Suppressor macrophage (primary cell): Measurements from ENCODE around the gene CAV2.
"Not testable (repeated sequence)": the region's sequence is repeated elsewhere in the genome, so short reads cannot be mapped to it uniquely, and the experiment has no call there.

ENCODE experiments used
- DNase-seq, 4 experiments: peaks; one replicate each; pipeline ENCODE4 v3.0.0-alpha.2; 2020 to 2022
- total RNA-seq, 17 experiments: gene quantifications; one replicate each; lab custom pipeline; 2026; ENCODE audit warnings: mixed read lengths in 6 of 17, inconsistent platforms in 3 of 17; lab: John Stamatoyannopoulos, UW

The CAV2 gene, protein sequence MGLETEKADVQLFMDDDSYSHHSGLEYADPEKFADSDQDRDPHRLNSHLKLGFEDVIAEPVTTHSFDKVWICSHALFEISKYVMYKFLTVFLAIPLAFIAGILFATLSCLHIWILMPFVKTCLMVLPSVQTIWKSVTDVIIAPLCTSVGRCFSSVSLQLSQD
- total RNA-seq, result 0.13 to 4.5 (median 0.39) reads per million in 17 experiments

DNA sequence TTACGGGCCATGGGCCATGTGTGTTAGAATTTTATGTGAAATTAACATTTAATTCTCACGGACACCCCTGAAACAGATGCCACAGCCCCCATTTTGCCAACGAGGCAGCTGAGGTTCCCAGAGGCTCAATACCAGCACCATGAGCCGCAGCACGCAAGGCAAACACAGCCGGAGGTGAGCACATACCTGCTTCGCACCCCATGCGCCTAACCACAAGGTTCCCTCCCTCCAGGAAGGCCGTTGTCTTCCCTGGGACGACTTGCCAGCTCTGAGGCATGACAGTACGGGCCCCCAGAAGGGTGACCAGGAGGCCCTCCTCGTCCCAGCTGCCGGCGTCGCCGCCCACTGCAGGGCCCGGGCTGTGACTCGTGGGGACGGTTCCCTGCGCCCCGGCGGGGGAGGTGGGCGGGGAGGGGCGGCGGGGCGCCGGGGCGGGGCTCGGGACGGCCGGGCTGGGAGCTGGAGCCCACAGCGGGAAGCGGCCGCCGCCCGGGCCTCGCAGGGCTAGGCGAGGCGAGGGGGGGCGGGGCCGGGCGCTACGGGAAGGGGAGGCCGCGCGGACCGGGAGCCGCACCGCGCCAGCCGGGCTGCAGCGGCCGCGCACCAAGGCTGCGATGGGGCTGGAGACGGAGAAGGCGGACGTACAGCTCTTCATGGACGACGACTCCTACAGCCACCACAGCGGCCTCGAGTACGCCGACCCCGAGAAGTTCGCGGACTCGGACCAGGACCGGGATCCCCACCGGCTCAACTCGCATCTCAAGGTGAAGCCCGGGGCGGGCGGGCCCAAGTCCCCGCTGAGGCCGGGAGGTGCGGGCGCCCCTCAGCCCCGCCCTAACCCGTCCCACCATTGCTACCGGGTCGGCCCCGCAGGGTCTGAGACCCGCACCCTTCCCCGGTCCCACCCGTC lies at the start of gene CAV2:
TSS of gene CAV2 (plus strand) at position 571 of the 910 bp plus-strand sequence. CDS start at position 615, 44 bp downstream.
- DNase-seq, result peak; percentile 39 to 72 (median 56)

DNA sequence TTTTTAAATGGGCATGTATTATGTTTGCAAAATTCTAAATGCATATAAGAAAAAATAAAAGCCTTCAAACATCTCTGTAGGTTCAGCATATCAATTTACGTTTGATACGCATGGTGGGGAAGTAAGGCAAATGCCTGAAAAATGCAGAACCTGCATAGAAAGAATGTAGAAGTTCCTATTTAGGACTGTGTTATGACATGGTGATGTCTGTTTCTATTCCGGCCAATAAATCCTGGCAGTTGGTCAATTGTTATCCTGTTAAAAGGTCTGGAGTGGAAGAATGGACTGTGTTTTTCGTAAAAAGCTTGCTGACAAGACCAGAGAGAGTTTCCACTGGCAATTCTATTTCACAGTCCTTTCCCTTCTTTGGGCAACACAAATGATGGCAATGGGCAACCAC lies 49.6 kb upstream of the CAV2 start:
- DNase-seq, result no peak

DNA sequence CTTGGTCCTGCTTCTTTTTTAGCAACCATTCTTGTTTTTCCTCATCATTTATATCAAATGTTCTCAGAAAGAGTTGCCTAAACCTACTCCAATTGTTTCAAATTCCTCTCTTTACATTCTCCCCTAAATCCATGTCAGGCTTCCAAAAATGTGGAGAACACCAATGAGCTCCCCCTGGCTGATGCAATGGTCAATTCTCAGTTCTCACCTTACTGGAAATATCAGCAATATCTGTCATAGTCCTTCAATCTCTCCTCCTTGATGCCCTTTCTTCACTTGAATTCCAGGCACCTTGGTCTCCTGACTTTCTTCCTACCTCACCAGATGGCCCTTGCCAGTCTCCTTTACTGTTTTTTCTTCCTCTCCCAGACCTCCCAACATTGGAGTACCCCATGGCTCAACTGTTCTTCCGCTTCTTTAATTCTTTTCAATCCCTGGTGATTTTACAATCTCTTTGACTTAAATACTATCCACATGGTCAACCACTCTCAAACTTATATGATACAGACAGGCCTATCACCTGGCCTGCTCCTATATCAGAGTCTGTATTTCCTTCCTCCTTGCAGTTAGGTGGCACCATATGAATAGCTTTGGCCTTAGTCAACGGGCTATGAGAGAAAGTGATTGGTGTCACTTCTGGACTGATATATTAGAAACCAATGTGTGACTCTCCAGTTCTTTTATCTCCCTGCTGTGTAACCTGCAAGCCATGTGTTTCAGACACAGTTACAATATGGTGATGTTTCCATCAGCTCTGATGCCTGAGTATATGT lies 47.4 kb upstream of the CAV2 start:
- DNase-seq, result no peak

- DNase-seq, result no peak
These were observed 45.2 kb upstream of the CAV2 start for GRCh38 chr7:116454377-116454776.

GRCh38 chr7:116455009-116455408 lies 44.5 kb upstream of the CAV2 start:
- DNase-seq, result no peak

DNA sequence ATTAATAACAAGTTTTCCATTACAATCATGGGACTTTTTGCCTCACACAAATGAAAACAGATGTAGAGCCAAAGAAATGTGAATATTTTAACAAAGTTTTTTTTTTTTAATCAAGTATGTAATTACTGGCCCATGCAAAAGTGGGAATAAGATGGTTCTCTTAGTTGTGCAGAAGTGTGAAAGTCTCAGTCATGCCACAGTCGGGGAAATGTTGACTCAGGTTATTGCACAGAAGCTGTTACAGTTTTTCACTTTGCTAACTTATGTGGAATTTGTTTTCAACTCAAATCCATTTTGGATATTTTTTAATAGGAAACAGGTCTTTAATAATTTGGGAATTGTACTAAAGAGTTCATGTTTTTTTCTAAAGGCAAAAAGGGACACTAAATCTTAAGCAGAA lies 44.0 kb upstream of the CAV2 start:
- DNase-seq, result no peak

DNA sequence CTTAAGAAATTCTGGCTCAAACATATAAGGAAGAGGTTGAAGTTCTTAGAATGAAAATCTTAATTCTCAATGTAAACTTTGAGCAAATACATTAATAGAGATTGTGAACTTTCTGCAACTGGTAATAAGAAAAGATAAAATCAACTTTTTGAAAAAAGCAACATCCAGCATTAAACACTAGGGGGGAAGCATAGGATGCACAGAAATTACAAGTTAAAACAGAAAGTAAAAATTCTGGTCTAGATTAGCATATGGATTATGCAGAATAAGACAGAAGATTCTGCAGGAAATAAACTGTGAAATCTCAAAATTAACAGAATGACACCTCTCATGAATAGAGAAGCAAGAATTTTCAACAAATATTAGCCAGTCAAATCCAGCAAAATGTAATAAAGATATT lies 38.0 kb upstream of the CAV2 start:
- no peak for DNase-seq

- no peak for DNase-seq
These were observed 35.6 kb upstream of the CAV2 start for GRCh38 chr7:116463956-116464355.

GRCh38 chr7:116464375-116464774 lies 35.2 kb upstream of the CAV2 start:
- no peak for DNase-seq

DNA sequence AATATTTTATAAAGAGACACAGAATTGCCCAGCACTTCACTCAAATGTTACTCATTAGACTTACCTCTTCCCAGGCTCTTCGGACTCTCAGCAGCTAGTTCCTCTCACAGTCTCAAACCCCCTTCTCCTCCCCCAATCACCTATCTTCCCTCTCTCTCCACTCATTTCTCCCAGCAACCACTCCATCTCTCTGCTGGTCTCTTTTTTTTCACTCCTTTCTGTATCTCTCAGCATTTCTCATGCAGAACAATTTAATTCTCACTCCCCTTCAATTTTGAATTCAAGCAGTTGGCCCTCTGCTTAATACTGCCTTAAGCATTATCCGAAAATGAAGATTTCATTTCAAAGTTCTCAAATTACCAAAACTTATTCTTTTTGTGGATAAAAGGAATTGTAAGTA lies 34.4 kb upstream of the CAV2 start:
- DNase-seq, result no peak

DNA sequence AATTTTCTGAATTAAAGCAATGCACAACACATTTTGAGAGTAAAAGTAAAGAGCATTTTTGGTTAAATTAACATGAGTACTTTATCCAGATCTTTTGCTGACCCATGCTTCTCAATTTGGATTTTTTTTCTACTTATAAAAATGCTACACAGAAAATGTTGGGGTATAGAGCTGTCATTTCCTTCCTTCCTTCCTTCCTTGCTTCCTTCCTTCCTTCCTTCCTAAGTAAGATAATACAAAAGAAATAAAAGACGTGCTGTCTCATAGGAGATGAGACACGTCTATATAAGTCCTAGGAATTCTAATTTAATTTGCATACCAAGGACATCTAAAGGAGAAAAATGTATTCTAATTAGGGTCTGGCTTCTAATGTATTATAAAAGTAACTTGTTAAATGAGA lies 31.0 kb upstream of the CAV2 start:
- no peak for DNase-seq

DNA sequence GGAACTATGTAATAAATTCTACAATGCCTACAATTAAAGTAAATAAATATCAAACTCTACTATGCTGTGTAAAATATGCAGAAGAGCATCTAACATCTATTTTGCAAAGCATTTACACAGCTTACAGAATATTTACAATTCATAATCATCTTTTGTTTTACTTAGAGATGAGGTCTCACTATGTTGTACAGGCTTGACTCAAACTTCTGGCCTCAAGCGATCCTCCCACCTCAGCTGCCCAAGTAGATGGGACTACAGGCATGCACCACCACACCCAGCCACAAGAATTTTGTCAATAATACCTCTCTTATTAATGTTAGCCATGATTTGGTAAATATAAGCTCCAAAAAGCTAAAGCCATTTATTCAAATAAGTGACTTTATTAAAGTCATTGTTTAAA lies 21.9 kb upstream of the CAV2 start:
- DNase-seq, result no peak

DNA sequence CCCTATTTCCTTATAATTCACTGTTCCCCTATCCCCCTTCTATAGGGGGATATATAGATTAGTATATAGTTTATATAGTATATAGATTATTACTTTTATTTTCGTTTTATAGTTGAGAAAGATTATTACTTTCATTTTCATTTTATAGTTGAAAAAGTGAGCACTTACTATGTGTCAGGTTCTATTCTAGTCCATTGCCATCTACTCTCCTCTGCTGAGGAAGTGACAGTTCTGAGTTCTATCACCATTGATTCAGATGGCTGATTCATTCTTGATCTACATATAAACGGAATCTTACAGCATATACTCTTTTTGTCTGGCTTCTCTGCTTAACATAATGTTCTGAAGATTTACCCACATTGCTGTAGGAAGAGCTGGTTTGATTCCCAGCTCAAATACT lies 20.7 kb upstream of the CAV2 start:
- no peak for DNase-seq

DNA sequence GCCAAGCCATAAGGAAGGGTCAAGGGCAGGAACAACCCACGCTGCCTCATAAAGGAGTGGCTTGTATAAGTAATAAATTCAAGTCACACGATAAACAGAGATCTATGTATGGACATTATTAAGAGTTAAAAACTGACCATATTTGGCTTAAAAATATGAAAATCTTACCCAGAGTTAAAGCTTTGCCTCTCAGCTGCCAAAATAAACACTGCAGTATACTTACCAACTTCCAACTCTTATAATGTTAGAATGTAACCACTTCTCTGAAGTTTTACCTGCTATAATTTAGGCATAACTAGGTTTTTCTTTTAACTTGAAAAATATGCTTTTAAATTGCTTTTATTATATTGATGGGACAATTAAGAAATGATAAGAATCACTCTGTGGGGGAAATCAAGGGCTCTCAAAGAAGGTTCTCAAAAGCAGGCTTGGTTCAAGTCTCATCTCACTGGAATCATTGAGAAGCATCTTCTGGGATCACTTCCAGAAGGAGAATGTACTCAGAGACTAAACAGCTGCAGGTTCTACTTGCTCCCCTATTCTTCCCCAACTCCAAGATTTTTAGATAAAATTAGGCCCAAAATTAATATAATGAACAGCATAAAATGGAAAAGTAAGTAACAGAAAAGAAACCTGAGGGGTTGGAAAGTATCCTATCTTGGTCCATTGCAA lies 16.1 kb upstream of the CAV2 start:
- DNase-seq, result no peak

GRCh38 chr7:116484389-116484788 lies 15.1 kb upstream of the CAV2 start:
- DNase-seq, result not testable (repeated sequence)

GRCh38 chr7:116487907-116488521 lies 11.5 kb upstream of the CAV2 start:
- no peak for DNase-seq

- no peak for DNase-seq
These were observed 9.2 kb upstream of the CAV2 start for GRCh38 chr7:116490351-116490750.

DNA sequence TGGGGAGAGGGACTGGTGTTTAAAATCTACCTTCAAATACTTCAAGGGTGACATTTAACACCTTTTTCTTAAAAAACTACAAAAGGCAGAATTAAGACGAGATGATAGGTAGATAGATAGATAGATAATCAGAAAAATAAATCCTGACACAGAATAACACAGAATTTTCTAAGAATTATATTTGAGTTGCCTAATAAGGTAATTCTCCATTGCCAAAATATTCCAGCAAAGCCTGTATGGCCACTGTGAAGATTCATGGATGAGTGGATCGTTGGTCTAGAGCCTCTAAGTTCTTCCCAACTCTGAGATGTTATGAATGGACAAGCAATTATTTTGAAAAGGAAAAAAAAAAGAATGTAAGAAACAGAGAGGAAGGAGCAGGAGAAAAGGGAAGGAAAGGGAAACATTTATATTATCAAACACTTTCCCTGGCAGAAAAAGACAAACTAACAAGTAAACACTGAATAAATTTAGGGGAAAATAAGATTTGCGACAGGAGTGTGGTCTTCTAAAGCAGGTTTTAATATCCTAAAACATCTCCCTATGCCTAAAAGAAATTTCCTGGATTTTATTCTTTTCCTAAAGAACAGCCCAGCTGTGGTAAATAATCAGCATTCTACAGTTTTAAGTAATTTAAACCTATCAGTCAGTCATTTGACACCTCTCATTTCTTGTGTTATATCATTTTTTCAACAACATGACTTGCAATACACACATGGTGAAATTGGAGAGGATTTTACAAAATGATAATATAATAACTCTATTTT lies 7.5 kb upstream of the CAV2 start:
- DNase-seq, result no peak

DNA sequence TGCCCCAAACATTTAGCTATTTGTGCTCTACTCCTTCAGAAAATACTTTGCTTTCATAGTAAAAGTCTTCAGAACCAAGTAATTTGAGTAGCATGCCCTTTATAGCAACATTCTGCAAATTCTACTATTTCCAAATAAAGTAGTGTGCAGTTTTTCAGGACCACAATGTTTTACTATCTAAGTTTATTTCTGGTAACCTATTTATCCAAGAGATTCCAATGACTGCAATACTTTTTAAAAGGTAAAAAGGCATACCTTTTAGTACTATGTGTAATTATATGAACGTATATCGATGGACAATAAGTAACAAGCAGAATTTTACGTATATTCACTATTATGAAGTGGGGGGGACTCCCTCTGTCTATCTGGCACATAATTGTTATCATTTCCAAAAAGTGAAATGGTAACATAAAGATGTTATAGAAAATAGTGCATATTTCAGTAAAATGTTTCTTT lies 6.9 kb upstream of the CAV2 start:
- DNase-seq, result no peak

DNA sequence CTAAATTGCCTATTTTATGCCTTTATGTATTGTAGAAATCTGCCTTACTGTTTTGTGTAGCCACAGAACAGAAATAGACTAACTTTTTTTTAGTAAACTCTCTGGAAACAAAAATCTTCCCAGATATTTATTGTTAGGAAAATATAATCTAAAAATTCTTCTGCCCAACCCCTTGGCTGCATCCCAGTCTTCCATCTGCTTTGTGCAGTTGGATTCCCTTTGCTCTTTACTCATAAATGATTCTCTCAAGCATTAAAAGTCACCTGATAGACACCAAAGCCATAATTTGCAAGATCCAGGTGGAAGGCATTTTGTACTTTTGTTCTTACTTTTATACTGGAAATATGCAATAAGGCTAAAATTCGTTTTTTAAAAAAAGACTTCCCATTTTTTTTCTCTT lies 6.1 kb upstream of the CAV2 start:
- no peak for DNase-seq

GRCh38 chr7:116494472-116494871 lies 5.1 kb upstream of the CAV2 start:
- no peak for DNase-seq
